ENCODE measurements around the gene GJB3. TPM values are rescaled to one million over a fixed set of nuclear protein-coding genes. Genes with fewer than 3 reads are reported as not detected.

GJB3 gene
- polyA plus RNA-seq, 3 donors: not detected

DNA sequence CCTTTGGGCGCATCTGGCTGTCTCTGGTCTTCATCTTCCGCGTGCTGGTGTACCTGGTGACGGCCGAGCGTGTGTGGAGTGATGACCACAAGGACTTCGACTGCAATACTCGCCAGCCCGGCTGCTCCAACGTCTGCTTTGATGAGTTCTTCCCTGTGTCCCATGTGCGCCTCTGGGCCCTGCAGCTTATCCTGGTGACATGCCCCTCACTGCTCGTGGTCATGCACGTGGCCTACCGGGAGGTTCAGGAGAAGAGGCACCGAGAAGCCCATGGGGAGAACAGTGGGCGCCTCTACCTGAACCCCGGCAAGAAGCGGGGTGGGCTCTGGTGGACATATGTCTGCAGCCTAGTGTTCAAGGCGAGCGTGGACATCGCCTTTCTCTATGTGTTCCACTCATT lies 23.6 kb upstream of the GJB3 start:
- Mint-ChIP-seq H3K27me3 (ENCODE audit: low read depth in 3 of 3) (peaks cover 1 to 6% (median 5%) of the 10 kb centered on the region in 3 donors), H3K9me3 (no peaks in the 10 kb centered on the region)
- no peak for DNase-seq

GRCh38 chr1:34758751-34759150 lies 22.3 kb upstream of the GJB3 start:
- no peak for DNase-seq
- Mint-ChIP-seq H3K4me1 (no peaks in the 10 kb centered on the region), H3K9me3 (peaks cover 0 to 3% (median 0%) of the 10 kb centered on the region in 7 donors), H3K36me3 (no peaks in the 10 kb centered on the region), H3K27ac (no peak overlapping the region), H3K4me3 (peak overlapping the region in 1 of 2 donors; percentile 20), H3K27me3 (ENCODE audit: low read depth in 3 of 3) (peaks cover 1 to 7% (median 3%) of the 10 kb centered on the region in 3 donors)
- no peaks in the 10 kb centered on the region for H3K79me2 ChIP-seq (ENCODE audit: insufficient read depth, low read length)
- no peaks in the 10 kb centered on the region for H3K9me3 ChIP-seq (replicated peaks in 1 of 2; ENCODE audit: control insufficient read depth in 1 of 2, insufficient read depth in 1 of 2, low read length in 2 of 2)
- no peak overlapping the region for H3K4me3 ChIP-seq (replicated peaks in 1 of 3; ENCODE audit: low read depth in 2 of 3, low read length in 3 of 3)
- intact Hi-C loops (cut with micrococcal nuclease): no loop called here
- no peaks in the 10 kb centered on the region for H3K36me3 ChIP-seq (replicated peaks in 1 of 2; ENCODE audit: control insufficient read depth in 1 of 2, insufficient read depth in 2 of 2, low read length in 2 of 2)
- H3K9ac ChIP-seq (ENCODE audit: insufficient read depth, low read length, poor library complexity, severe bottlenecking): no peak overlapping the region
- H2AFZ ChIP-seq (ENCODE audit: insufficient read depth, low read depth, low read length, poor library complexity, severe bottlenecking): no peak overlapping the region
- no peaks in the 10 kb centered on the region for H3K27me3 ChIP-seq (ENCODE audit: control insufficient read depth in 2 of 2, insufficient read depth in 2 of 2, low read length in 2 of 2)
- H3K27ac ChIP-seq (ENCODE audit: low read depth in 1 of 2, low read length in 2 of 2): no peak overlapping the region
- no peak overlapping the region for H3K4me2 ChIP-seq (replicated peaks; ENCODE audit: extremely low read depth, low read length, poor library complexity, severe bottlenecking)
- H4K20me1 ChIP-seq (ENCODE audit: insufficient read depth, low read length): no peaks in the 10 kb centered on the region
- 92% methylated on average over 2 of the region's 4 CpGs for WGBS (ENCODE audit: insufficient coverage)
- no peaks in the 10 kb centered on the region for H3K4me1 ChIP-seq (ENCODE audit: control insufficient read depth in 1 of 2, insufficient read depth in 2 of 2, low read length in 2 of 2)
- TF ChIP-seq, protein P1, sequence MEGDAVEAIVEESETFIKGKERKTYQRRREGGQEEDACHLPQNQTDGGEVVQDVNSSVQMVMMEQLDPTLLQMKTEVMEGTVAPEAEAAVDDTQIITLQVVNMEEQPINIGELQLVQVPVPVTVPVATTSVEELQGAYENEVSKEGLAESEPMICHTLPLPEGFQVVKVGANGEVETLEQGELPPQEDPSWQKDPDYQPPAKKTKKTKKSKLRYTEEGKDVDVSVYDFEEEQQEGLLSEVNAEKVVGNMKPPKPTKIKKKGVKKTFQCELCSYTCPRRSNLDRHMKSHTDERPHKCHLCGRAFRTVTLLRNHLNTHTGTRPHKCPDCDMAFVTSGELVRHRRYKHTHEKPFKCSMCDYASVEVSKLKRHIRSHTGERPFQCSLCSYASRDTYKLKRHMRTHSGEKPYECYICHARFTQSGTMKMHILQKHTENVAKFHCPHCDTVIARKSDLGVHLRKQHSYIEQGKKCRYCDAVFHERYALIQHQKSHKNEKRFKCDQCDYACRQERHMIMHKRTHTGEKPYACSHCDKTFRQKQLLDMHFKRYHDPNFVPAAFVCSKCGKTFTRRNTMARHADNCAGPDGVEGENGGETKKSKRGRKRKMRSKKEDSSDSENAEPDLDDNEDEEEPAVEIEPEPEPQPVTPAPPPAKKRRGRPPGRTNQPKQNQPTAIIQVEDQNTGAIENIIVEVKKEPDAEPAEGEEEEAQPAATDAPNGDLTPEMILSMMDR (IDR thresholded peaks at IDR 0.05): no peak

More for the DNA sequence above, 23.6 kb upstream of the GJB3 start:
- no peaks in the 10 kb centered on the region for H4K20me1 ChIP-seq (ENCODE audit: insufficient read depth, low read length)
- H3K36me3 Mint-ChIP-seq: no peaks in the 10 kb centered on the region
- no peaks in the 10 kb centered on the region for H3K9me3 ChIP-seq (replicated peaks in 1 of 2; ENCODE audit: control insufficient read depth in 1 of 2, insufficient read depth in 1 of 2, low read length in 2 of 2)
- TF ChIP-seq, protein P1 (IDR thresholded peaks at IDR 0.05): no peak
- no peaks in the 10 kb centered on the region for H3K36me3 ChIP-seq (replicated peaks in 1 of 2; ENCODE audit: control insufficient read depth in 1 of 2, insufficient read depth in 2 of 2, low read length in 2 of 2)
- intact Hi-C loops (cut with micrococcal nuclease): no loop called here
- no peak overlapping the region for H3K4me3 ChIP-seq (replicated peaks in 1 of 3; ENCODE audit: low read depth in 2 of 3, low read length in 3 of 3)
- H3K4me1 Mint-ChIP-seq: no peaks in the 10 kb centered on the region
- no peaks in the 10 kb centered on the region for H3K27me3 ChIP-seq (ENCODE audit: control insufficient read depth in 2 of 2, insufficient read depth in 2 of 2, low read length in 2 of 2)
- H3K27ac ChIP-seq (ENCODE audit: low read depth in 1 of 2, low read length in 2 of 2): no peak overlapping the region
- H3K4me1 ChIP-seq (ENCODE audit: control insufficient read depth in 1 of 2, insufficient read depth in 2 of 2, low read length in 2 of 2): no peaks in the 10 kb centered on the region
- H3K4me2 ChIP-seq (replicated peaks; ENCODE audit: extremely low read depth, low read length, poor library complexity, severe bottlenecking): no peak overlapping the region
- no peak overlapping the region for H3K9ac ChIP-seq (ENCODE audit: insufficient read depth, low read length, poor library complexity, severe bottlenecking)
- no peak overlapping the region for H2AFZ ChIP-seq (ENCODE audit: insufficient read depth, low read depth, low read length, poor library complexity, severe bottlenecking)
- no peak overlapping the region for H3K4me3 Mint-ChIP-seq
- WGBS (ENCODE audit: insufficient coverage): 96% methylated on average over 21 of the region's 21 CpGs
- no peak overlapping the region for H3K27ac Mint-ChIP-seq
- no peaks in the 10 kb centered on the region for H3K79me2 ChIP-seq (ENCODE audit: insufficient read depth, low read length)
